CD4-positive, alpha-beta T cell (primary cell): Measurements from ENCODE around the gene PIK3R1. TPM values are rescaled to one million over a fixed set of nuclear protein-coding genes. Genes with fewer than 3 reads are reported as not detected.

Source experiments
- ATAC-seq: fragments of 200-7000 bp; cut with Tn5 transposase; one replicate; pipeline ENCODE4 v1.10.0; 2022; ENCODE audit warnings: mild to moderate bottlenecking; ENCODE audit not compliant: poor library complexity
- CTCF ChIA-PET: fragments of 350-600 bp; sonication (Branson Sonifier 250); formaldehyde crosslinking; loops from one replicate; lab custom pipeline; 2021; ENCODE audit warnings: antibody characterized with exemption, inconsistent platforms; lab: Charles Lee
- POLR2A ChIA-PET: fragments of 350-600 bp; sonication (Branson Sonifier 250); formaldehyde crosslinking; loops from one replicate; lab custom pipeline; 2021; ENCODE audit warnings: antibody characterized with exemption, inconsistent platforms; lab: Charles Lee
- DNase-seq, 14 experiments: peaks; one replicate each; pipeline ENCODE4 v3.0.0-alpha.2; 2013 to 2020; ENCODE audit warnings: mixed read lengths in 2 of 14
- H3K27ac ChIP-seq, 2 donors: one replicate each; pipeline versions ENCODE4 v1.5.1 to v1.7.0; 2013; ENCODE audit warnings: low read length in 2 of 2, low read depth in 1 of 2, mild to moderate bottlenecking in 1 of 2
- H3K27me3 ChIP-seq, 2 experiments: 1 replicate in 1 of 2; 2 replicates in 1 of 2; pipeline versions ENCODE4 v1.6.1 to v1.7.0; 2013; ENCODE audit warnings: low read length in 2 of 2, control low read depth in 1 of 2, mild to moderate bottlenecking in 1 of 2, moderate library complexity in 1 of 2; ENCODE audit not compliant: insufficient read depth in 2 of 2, control insufficient read depth in 1 of 2
- H3K36me3 ChIP-seq: one replicate; pipeline ENCODE4 v1.6.1; 2013; ENCODE audit warnings: low read length, control low read depth; ENCODE audit not compliant: insufficient read depth
- H3K4me1 ChIP-seq: one replicate; pipeline ENCODE4 v1.6.1; 2013; ENCODE audit warnings: low read length, control low read depth; ENCODE audit not compliant: insufficient read depth
- H3K4me3 ChIP-seq: one replicate; pipeline ENCODE4 v1.5.1; 2013; ENCODE audit warnings: mild to moderate bottlenecking, low read length, moderate library complexity
- H3K9me3 ChIP-seq, 2 experiments: 1 replicate in 1 of 2; 2 replicates in 1 of 2; pipeline versions ENCODE4 v1.6.1 to v1.7.0; 2013; ENCODE audit warnings: low read length in 2 of 2, mild to moderate bottlenecking in 2 of 2, control low read depth in 1 of 2, moderate library complexity in 1 of 2; ENCODE audit not compliant: control insufficient read depth in 1 of 2, insufficient read depth in 1 of 2
- H3K27ac Mint-ChIP-seq: one replicate; pipeline ENCODE4 v1.8.0; 2020; ENCODE audit warnings: mixed read lengths
- H3K27me3 Mint-ChIP-seq: one replicate; pipeline ENCODE4 v1.8.0; 2021; ENCODE audit warnings: mixed read lengths
- H3K36me3 Mint-ChIP-seq: one replicate; pipeline ENCODE4 v1.8.0; 2021; ENCODE audit warnings: low read depth, mixed read lengths
- H3K4me1 Mint-ChIP-seq: one replicate; pipeline ENCODE4 v1.8.0; 2021; ENCODE audit warnings: low read depth, mixed read lengths
- H3K4me3 Mint-ChIP-seq: one replicate; pipeline ENCODE4 v1.8.0; 2020; ENCODE audit warnings: mild to moderate bottlenecking, mixed read lengths
- H3K9me3 Mint-ChIP-seq: one replicate; pipeline ENCODE4 v1.8.0; 2020; ENCODE audit warnings: mixed read lengths
- CTCF ChIP-seq: fragments of 200-600 bp; IDR thresholded peaks from one replicate; pipeline ENCODE4 v1.8.0; 2022; ENCODE audit warnings: antibody characterized with exemption, mild to moderate bottlenecking
- intact Hi-C, 2 experiments: fragments of 100-400 bp; cut with DNase I in 1 of 2; cut with micrococcal nuclease in 1 of 2; formaldehyde crosslinking; loops; one replicate each; pipeline versions ENCODE4 v1.15.1 to v1.9.0; 2023 to 2025; cut with DNase I, micrococcal nuclease
- total RNA-seq, 174 experiments: library from RNA in 2 of 174; stranded (reverse) in 2 of 174; gene quantifications; one replicate each; pipeline ENCODE4 v1.2.3 and lab custom pipeline; 2021 to 2026

Gene PIK3R1
- total RNA-seq, 2 experiments from 2014 or later = 455 to 459 TPM

GRCh38 chr5:68320413-68320986, 104.9 kb downstream of the PIK3R1 start:
- ATAC-seq = no peak
- no peaks in the 10 kb centered on the region for H3K9me3 Mint-ChIP-seq
- Histone ChIP-seq H3K27ac (no peak overlapping the region), H3K36me3 (no peaks in the 10 kb centered on the region), H3K27me3 (no peaks in the 10 kb centered on the region), H3K4me1 (peaks cover 6% of the 10 kb centered on the region), H3K4me3 (no peak overlapping the region), H3K9me3 (no peaks in the 10 kb centered on the region)
- ChIA-PET POLR2A (no interaction called here), CTCF (interaction anchor here (0.6 to 0.7 kb wide), 3 partner anchors 17 to 245 kb away, joined by 3 read pairs; no protein-coding TSS in a partner anchor)
- H3K4me3 Mint-ChIP-seq = no peak overlapping the region
- H3K4me1 Mint-ChIP-seq = peaks cover under 1% of the 10 kb centered on the region
- no peak for TF ChIP-seq CTCF
- H3K27me3 Mint-ChIP-seq = peaks cover 8% of the 10 kb centered on the region
- no peak for DNase-seq
- intact Hi-C loops = no loop called here
- H3K36me3 Mint-ChIP-seq = no peaks in the 10 kb centered on the region
- no peak overlapping the region for H3K27ac Mint-ChIP-seq

GRCh38 chr5:68325065-68325580, 109.6 kb downstream of the PIK3R1 start:
- Mint-ChIP-seq H3K4me1 (no peaks in the 10 kb centered on the region), H3K36me3 (no peaks in the 10 kb centered on the region), H3K9me3 (no peaks in the 10 kb centered on the region), H3K27me3 (peaks cover 13% of the 10 kb centered on the region), H3K27ac (no peak overlapping the region), H3K4me3 (no peak overlapping the region)
- CTCF ChIA-PET = no interaction called here
- intact Hi-C loops = no loop called here
- ATAC-seq = no peak
- no peak for TF ChIP-seq CTCF
- H3K4me3 ChIP-seq = no peak overlapping the region
- no peaks in the 10 kb centered on the region for H3K9me3 ChIP-seq
- H3K36me3 ChIP-seq = no peaks in the 10 kb centered on the region
- H3K27me3 ChIP-seq = no peaks in the 10 kb centered on the region
- POLR2A ChIA-PET = no interaction called here
- no peaks in the 10 kb centered on the region for H3K4me1 ChIP-seq
- no peak overlapping the region for H3K27ac ChIP-seq
- no peak for DNase-seq

- DNase-seq = peak in 2 of 14 experiments; percentile 43 to 54
- Histone ChIP-seq H3K27ac (no peak overlapping the region), H3K36me3 (no peaks in the 10 kb centered on the region), H3K9me3 (no peaks in the 10 kb centered on the region), H3K4me3 (no peak overlapping the region), H3K27me3 (no peaks in the 10 kb centered on the region), H3K4me1 (peaks cover 3% of the 10 kb centered on the region)
- ChIA-PET CTCF (interaction anchor here (0.6 kb wide), 1 partner anchor 141 kb away, joined by 3 read pairs; no protein-coding TSS in a partner anchor), POLR2A (interaction anchor here (1.0 kb wide), 1 partner anchor 25 kb away, joined by 3 read pairs; no protein-coding TSS in a partner anchor)
- Mint-ChIP-seq H3K36me3 (no peaks in the 10 kb centered on the region), H3K27ac (no peak overlapping the region), H3K4me3 (no peak overlapping the region), H3K9me3 (no peaks in the 10 kb centered on the region), H3K27me3 (peaks cover 11% of the 10 kb centered on the region), H3K4me1 (no peaks in the 10 kb centered on the region)
- intact Hi-C loops = no loop called here
- no peak for ATAC-seq
- TF ChIP-seq CTCF = no peak
Observed at GRCh38 chr5:68329554-68330255, 114.1 kb downstream of the PIK3R1 start.
